D721Med (cell line): ENCODE data around the gene FOXRED1.
"Not testable (repeated sequence)": the region's sequence is repeated elsewhere in the genome, so short reads cannot be mapped to it uniquely, and the experiment has no call there.

Experiments used
- DNase-seq: peaks from one replicate; pipeline ENCODE4 v3.0.0; 2011; ENCODE audit warnings: low spot score; ENCODE audit not compliant: insufficient read length
- FAIRE-seq: peaks from 2 replicates; lab custom pipeline; 2011; peaks lifted over from hg19 to GRCh38; lab: Jason Lieb, UNC
- CTCF ChIP-seq: IDR thresholded peaks from 2 replicates; pipeline ENCODE4 v1.5.1; 2012; ENCODE audit warnings: mild to moderate bottlenecking, control low read depth; ENCODE audit not compliant: insufficient read depth; ENCODE audit errors: missing control alignments

The FOXRED1 gene

GRCh38 chr11:126303623-126304456 lies 34.9 kb downstream of the FOXRED1 start, which contains the start of gene DCPS:
TSS of gene DCPS (plus strand) at chr11:126304060. CDS start at chr11:126304081, 21 bp downstream.
- peak; percentile 94 for DNase-seq
- peak; percentile 25 for FAIRE-seq
- TF ChIP-seq CTCF: no peak

DNA sequence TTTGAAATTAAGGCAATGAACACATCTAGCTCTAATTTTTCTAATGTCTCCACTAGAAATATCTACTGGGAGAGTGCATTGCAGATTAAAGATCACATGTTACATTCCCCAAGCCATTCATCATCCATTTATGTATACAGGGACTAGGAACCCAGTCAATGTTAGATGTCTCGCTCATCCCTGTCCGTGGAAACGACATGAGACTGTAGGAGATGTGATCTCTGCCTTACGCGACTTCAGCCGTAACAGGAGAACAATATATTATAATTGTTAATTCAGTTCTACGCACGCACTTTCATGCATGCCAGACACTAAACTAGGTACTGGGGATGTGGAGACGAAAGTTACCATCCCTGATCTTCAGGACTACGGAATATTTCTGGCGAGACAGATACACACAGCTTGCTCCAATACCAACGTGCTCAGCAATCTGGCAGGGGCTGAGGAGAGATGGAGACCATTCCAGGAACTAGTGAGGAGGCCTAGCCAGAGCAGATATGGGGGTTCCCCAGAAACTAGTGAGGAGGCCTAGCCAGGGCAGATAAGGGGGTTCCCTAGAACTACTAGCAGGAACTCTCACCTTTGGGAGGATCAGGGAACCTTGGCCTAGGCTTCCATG lies 35.6 kb downstream of the FOXRED1 start:
- DNase-seq: no peak
- no peak for TF ChIP-seq CTCF
- FAIRE-seq: no peak

DNA sequence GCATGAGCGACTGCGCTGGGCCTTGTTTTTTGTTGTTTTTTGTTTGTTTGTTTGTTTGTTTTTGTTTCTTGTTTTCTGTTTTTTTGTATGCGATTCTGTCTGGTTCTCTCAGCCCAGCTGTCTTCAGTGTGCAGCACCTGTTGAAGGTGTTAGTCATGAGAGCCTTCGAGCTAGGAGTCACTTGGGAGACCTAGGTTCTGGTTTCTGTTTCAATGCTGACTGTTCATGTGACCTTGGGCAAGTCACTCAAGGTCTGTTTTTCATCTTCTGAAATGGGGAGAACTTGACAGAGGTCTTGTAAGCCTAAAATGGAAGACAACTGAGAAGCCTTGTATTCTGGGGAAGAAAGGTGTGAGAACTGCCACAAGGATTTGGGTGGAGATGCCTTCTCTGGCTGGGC lies 36.7 kb downstream of the FOXRED1 start:
- FAIRE-seq: no peak
- TF ChIP-seq CTCF: no peak
- DNase-seq: no peak

DNA sequence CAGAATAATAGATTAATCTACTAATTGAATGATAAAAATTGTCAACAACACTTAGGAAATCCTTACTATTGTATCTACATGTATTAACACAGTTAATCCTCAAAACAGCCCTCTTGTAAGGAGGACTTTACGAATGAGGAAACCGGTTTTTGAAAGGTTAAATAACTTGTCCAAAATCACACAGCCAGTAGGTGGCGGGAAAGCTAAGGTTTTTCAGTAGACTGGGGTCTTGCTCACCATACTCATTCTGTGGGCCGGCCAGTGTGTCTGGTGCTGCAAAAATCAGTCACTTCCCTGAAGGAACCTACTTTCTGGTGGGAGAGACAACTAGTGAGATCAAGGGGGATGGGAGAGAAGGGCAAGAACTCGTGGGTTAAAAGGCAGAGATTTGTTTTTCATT lies 38.8 kb downstream of the FOXRED1 start:
- DNase-seq (no peak), FAIRE-seq (no peak)
- peak; percentile 44 for TF ChIP-seq CTCF

- DNase-seq (no peak), FAIRE-seq (no peak)
- TF ChIP-seq CTCF: no peak
Measured at GRCh38 chr11:126308271-126308671, 39.3 kb downstream of the FOXRED1 start.

- DNase-seq, FAIRE-seq: not testable (repeated sequence)
Measured at GRCh38 chr11:126308771-126309170, 39.8 kb downstream of the FOXRED1 start.

- FAIRE-seq (no peak), DNase-seq (no peak)
- TF ChIP-seq CTCF: peak; percentile 94
Measured at GRCh38 chr11:126310200-126310991, 41.4 kb downstream of the FOXRED1 start.
